ENCODE measurements around the gene IFT43.

Gene IFT43

DNA sequence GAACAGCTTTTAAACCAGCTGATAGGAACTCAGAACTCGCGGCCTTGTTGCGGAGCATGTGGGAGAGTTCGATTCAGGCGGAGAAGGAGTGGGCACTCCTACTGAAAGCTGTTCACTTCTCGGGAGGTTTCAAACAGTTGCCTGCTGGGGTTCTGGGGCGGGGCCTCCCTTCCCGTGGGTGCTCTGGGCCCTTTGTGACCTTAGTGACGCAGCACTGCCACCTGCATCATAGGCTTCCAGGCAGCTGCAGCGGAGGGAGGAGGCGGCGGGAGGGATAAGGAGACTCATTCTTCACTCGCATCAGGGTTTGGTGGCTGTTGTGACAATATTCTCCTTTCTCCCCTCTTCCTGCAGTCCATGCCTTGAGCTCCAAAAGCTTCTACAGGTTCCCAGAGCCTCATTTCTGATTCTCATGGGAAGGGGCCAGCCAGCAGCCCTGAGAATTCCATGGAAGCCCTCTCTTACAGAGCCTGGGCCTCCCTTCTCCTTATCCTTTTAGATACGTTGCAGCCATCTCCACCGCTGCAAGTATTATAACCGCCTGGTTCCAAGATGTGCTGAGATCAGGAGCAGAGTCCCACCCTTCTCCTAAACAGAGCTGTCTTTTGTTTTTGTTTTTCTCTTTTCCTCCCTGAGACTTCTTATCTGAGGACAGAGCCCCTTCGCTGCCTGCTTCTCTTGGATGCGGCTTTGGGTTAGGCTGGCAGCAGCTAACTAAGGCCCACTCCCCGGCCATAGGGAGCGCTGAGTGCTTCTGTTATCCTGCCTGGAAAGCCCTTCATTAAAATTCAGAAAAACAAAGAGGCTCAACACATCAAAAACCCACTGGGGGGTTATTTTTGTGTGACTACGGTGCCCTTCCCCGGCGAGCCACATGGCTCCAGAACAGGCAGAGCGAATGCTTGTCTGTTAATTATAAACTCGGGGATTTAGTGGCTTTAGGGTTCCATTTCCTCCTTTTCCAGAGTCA is 98.5 kb downstream of the IFT43 start:
- DNase-seq = no peak

DNA sequence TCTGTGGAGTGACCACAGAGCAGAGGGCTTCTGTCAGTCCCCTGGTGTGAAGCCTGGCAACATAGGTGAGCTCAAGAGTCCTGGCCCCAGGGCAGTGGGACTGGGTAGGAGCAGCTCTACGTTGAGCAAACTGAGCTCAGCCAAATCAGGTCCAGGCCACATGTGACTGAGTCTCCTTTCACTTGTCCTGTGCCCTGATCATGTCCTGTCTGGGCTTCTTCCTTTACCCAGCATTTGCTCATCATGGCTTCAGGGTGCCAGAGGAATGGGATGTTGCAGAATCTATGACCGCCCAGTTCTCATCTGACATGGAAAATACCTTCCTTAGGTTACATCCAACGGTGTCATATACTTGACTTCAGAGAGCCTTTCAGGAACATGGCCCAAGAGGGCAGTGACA is 99.8 kb downstream of the IFT43 start:
- no peak for DNase-seq

GRCh38 chr14:76086636-76087035 is 101.1 kb downstream of the IFT43 start:
- DNase-seq = peak; percentile 20

DNA sequence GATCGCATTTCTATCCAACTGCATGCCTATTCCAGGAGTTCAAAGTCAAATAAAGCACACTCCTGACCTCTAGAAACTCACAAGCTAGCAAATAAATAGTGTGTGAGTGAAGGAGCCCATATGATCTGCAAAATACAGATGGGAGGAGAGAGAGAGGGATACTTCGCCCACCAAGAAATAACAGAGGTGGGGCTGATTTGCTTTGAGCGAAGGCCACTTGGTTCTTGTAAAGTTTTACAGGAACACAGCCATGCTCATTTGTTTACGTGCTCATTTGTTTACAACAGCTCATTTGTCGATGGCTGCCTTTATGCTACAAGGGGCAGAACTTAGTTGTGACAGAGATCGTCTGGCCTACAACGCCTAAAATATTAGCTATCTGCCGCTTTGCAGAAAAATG is 102.8 kb downstream of the IFT43 start:
- no peak for DNase-seq

DNA sequence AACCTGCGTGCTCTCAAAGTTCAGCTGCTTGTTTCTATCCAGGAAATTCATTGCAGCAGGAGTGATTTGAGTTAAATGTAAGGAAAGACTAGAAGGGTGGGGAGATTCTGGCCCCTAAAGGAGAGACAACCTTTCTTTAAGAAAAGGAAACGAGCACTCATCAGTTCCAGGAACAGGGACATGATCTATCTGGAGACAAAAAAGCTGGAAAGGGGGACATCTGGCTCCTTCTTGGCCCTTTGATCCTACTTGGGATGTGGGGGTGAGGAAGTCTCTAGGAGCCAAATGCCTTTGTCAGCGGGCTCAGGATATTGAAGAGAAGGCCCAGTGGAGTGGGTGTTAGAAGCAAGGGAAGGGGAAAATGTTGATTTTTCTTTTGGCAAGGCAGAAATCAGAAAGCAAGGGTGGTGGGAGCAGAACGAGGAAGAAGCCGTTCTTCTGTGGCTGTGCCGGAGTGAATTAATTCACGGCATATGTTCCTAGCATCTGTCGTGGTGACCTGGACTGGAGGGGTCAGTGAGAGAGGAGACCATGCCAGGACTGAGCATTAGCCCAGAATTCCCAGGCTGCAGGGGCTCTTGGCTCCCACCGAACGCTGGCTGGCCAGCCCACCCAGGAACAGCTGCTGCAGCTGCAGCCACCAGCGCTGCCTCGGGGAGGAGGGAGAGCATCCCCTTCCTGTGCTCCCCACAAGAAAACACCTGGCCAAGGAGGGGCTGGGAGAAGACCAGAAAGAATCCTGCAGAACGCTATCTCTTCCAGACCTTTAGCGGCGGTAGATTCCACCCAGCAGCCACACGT is 103.4 kb downstream of the IFT43 start:
- no peak for DNase-seq

DNA sequence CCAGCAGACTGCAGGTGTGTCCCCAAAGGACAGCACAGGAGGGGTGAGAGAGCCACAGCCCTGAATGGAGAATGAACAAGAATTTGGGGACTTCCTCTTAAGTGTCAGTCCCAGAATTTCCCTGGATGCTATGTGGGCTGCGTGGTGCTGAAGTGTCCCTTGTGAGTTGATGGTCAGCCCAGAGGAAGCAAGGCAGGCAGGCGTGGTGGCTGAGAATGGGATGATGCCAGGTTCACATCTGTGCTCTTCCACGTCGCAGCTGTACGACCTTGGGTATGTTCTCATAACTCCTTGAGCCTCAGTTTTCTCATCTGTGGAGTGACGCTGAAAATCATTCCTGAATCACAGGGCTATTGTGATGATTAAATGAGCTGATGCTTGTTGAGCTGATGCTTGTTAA is 104.0 kb downstream of the IFT43 start:
- DNase-seq = no peak

DNA sequence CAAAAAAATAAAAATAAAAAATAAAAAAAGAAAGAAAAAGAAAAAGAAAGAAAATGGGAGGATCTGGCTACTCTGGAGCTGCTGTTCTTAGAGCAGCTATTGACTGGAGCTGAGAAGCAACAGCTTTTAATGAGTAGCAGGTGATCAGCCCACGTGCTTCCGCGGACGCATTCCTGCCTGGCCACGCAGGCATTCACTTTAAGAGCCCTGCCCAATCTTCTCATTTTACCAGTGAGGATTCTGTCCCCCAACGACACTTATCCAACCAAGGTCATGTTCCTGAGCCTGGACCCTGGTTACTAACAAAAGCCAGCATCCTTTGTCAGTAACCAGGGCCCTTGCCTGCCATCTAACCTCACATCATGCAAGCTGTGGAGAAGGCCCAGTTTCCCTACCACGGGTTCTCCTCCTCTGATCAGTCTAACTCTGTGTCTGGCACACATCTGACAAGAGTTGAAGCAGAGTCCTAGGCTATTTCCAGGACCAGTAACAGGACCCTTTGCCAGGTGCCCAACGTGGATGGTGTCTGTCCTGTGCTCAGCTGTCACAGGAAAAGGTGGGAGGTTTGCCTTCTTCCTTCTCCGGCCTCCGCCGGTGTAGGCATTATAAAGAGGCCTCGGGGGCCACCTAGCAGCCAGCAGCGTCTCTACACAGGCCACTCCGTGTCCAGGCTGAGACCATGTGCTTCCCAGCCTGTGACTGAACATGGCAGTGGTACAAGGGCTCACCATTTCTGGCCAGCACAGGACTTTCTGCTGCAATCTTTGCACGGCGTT is 105.2 kb downstream of the IFT43 start:
- no peak for DNase-seq

DNA sequence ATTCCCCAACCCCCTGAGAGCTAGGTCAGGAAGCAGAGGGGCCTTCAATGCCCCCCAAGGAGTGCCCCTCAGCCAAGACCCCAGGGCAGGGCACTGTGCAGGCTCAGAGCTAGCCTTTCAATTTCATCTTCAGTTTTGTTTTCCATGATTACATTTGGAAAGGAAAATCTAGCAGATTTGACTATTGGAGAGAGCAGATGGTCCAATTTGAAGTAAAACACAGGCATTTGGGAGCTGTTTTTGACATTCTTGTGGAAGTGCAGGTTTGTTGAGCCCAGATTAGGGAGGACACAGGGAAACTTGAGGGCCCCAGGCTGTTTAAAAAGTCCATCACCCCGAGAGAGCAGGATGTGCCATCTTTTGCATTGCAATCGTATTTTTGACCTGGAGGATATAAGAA is 107.5 kb downstream of the IFT43 start:
- DNase-seq = no peak

DNA sequence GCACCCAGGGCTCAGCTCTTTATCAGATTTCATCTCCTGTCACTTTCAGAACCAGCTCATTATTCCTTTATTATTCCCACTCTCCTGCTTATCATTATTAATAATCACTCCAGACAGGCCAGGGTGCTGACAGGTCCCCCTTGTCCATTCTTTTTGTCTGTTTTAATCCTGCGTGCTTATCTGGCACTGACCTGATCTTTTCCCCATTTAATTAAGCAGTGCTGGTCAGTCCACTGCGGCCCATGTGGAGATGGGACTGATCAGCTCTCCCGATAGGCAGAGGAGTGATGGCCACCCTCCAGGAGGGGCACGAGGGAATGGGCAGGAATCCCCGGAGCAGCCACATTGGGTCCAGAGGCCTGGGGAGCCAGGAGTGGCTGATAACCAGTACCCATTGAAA is 110.7 kb downstream of the IFT43 start:
- no peak for DNase-seq

DNA sequence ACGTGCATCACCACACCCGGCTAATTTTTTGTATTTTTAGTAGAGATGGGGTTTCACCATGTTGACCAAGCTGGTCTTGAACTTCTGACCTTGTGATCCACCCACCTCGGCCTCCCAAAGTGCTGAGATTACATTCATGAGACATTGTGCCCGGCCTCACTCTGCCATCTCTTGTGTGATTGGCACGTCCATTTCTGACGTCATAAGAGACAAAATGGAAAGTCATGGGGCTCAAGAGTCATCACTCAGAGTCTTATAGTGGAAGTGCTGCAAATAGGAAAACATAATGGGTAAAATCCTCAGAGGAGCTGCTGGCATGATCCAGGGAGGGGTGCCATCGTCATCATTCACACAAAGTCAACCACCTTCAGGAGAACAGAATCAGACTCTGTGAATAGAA is 112.0 kb downstream of the IFT43 start:
- DNase-seq = no peak

DNA sequence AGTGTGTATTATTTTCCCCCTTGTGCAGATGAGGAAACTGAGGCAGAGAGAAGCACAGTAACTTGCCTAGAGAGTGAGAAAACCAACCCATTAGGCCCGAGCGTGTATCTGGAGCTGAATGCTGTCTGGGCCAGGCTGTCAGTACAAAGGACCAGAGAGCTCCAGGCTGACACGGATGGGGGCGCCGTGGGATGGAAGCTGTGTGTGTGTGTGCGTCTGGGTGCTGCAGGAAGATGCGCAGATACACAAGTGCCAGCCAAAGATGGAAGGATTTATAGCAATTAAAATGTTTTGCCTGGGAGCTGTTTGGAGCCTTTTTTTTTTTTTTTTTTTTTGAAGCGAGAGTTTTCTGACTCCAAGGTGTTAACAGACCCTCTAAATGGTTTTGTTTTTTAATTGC is 112.5 kb downstream of the IFT43 start:
- no peak for DNase-seq

DNA sequence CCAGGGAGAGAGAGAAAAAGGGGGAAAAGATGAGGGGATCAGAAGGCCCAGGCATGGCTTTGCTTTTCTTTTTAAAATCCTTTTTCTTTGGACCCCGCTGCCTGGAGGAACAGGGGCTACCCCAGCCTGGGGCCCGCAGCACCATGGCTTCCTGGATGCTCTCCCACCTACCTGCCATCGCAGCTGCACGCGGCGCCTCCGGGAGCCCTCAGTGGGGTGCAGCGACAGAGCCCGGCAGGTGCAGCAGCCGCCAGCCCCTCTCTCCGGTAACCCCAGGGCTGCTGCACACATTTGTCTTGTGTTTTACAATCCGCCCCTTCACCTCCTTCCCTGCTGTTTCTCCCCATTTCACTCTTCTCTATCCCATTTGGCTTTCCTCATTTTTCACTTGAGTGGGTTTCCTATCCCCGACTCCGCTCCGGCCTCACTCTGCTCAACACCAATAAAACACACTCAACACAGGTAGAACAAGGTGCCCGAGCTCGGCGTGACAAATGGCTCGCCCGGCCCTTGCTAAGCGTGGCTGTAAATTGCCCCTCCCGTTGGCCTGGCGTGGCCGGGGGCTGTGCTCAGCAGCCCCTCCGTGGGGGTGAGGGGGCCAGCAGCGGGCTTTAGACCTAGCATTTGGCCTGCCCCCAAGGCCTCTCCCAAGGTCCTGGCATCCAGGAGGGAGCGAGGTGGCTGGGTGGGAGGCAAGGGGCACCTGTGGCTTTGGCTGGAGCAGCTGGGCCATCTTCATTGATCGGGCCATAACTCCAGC is 113.5 kb downstream of the IFT43 start:
- no peak for DNase-seq

GRCh38 chr14:76100236-76100635 is 114.7 kb downstream of the IFT43 start:
- no peak for DNase-seq

DNA sequence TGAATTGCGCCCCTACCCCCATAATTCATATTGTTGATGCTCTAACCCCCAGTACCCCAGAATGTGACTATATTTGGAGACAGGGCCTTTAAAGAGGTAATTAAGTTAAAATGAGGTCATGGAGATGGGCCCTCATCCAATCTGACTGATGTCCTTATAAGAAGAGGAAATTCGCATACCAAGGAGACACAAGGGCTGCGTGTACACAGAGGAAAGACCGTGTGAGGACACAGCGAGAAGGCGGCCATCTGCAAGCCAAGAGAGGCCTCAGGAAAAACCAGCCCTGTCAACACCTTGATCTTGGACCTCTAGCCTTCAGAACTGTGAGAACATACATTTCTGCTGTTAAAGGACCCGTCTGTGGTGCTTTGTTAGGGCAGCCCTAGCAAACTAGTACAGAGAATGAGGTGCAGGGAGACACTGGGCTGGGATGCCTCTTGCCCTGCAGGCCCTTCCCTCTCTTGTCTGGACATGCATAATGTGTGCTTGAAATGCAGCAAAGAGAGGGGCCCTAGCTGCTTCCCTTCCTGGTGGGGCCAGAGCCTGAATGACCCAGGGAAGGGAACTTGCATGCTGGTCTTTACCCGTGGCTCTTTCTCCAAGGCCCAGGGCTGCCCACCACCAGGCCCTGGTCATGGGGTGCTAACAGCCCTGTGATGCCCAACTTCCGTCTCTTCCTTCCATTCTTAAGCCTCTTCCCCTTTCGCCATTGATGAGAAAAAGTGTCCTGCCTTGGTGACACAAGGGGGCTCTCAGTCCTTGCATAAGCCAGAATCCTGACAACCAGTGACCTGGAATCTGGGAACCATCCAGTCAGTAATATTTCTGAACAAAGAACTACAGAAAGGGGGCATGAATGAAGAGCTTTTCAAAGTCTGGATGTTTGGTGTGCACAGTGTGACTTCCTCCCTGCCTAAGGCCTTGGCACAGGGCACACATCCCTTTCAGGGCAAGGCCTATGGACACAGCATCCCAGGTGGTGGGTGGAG is 116.1 kb downstream of the IFT43 start:
- DNase-seq = no peak

DNA sequence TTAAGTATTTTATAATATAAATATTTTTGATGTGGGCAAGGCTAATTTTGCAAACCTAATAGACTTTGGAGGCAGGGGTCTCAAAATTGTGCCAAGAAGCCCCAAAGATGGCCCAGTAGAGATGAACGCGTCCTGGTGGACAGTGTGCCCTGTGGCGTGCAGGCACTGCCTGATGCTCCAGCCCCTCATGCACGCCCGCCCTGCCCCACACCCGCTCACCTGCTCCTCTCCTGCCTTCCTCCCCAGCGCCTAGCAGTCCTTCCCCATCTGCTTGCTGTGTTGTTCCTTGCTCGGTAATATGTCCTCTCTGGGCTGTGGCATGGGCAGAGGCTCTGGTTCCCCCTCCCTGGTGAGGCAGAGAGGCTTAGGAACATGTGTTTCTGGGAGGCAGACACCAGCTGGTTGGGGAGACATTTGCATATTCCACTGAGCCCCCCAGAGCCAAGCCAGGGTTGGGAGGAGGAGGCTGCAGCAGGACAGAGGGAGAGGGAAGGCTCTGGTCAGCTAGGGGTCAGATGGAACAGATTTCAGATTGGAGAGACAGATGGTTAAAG is 119.3 kb downstream of the IFT43 start:
- DNase-seq = no peak

GRCh38 chr14:76106188-76106587 is 120.6 kb downstream of the IFT43 start:
- no peak for DNase-seq

GRCh38 chr14:76109087-76109880 is 123.7 kb downstream of the IFT43 start:
- DNase-seq = no peak

DNA sequence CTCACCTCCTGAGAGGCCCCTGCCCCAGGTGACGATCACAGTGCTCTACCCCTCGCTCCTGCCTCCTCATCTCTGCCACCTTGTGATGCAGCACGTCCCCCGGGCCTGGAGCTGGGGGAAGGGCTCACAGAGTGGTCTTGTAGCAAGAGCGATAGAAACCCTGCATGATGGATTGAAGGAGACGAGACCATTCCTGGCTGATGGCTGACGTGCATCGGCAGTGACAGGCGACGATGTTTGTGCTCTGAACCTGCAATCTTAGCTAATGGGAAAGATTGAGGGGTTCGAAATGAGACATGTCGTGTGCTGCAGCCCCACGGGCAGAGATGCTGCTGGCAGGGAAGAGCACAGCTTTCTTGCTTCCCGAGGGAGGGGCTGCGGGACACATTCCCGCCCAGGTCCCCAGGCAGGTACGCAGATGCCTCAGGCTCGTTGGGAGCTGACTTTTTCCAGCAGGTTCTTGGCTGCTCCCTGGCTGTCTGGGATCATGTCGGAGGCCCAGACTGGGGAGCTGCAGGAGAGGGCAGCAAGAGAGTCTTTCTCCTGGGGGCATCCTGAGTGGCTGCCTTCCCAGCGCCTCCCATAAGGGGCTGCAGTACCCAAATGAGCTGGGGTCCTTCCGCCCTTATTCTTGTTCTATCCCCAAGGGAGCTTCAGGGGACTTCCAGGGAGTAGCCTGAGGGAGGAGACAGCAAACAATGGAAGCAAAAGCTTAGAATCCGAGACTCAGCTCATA is 127.5 kb downstream of the IFT43 start:
- no peak for DNase-seq

DNA sequence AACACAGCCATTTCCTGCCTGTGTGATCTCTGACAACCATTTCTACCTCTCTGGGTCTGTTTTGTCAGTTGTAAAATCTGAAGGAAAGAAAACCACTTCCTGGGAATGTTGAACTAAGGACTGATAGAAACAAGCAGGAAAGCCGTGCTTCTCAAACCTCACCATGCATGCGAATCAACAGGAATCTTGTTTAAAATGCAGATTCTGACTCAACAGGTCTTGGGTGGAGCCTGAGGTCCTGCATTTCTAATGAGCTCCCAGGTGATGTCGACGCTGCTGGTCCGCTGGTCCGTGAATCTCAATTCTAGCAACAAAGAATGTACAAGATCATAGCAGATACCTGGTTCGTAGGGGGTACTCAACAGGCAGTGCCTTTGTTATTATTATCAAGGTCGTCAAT is 128.1 kb downstream of the IFT43 start:
- DNase-seq = no peak

All from NCI-H446 treated with DMSO at 0.1 percent for 48 hours (cell line).